ENCODE data around the gene CARD8. TPM values are rescaled to one million over a fixed set of nuclear protein-coding genes. Genes with fewer than 3 reads are reported as not detected.

The CARD8 gene
- total and polyA plus RNA-seq, 2 of the 8 experiments (the other 6 are each of a cell fraction or from before 2014, with no cell fraction given): 8.9 to 24.4 TPM

- Histone ChIP-seq H2AK5ac (ENCODE audit: low read depth, low read length) (no peak overlapping the region), H4K91ac (replicated peaks; ENCODE audit: insufficient read length, low read length) (no peak overlapping the region), H4K8ac (ENCODE audit: extremely low read depth, insufficient read depth, low read length) (no peak overlapping the region), H3K9me3 (ENCODE audit: insufficient read depth in 2 of 2, low read depth in 1 of 2, low read length in 1 of 2) (no peaks in the 10 kb centered on the region), H2BK15ac (ENCODE audit: low read length) (no peak overlapping the region), H3K79me1 (ENCODE audit: low read depth, low read length) (peaks cover 2% of the 10 kb centered on the region; the same call in 1 of the 2 replicates), H2AFZ (ENCODE audit: low read length) (no peak overlapping the region), H3K27me3 (replicated peaks in 1 of 4; ENCODE audit: control insufficient read depth in 3 of 4, extremely low read depth in 1 of 4, insufficient read depth in 3 of 4, low read length in 3 of 4) (no peaks in the 10 kb centered on the region), H3K79me2 (ENCODE audit: control insufficient read depth in 1 of 2, insufficient read depth in 2 of 2, low read length in 2 of 2) (peaks cover 0 to 9% of the 10 kb centered on the region in 2 experiments; a peak in 2 of 4 replicates), H3K4me2 (ENCODE audit: insufficient read depth in 1 of 2, low read depth in 2 of 2, low read length in 2 of 2) (no peak overlapping the region), H3K9ac (replicated peaks in 1 of 4; ENCODE audit: extremely low read depth in 1 of 4, low read depth in 3 of 4, low read length in 3 of 4) (no peak overlapping the region), H2BK12ac (ENCODE audit: low read depth, low read length) (no peak overlapping the region), H3K56ac (replicated peaks; ENCODE audit: insufficient read length, low read depth, low read length) (no peak overlapping the region), H3K23me2 (ENCODE audit: low read depth, low read length) (peaks cover 11% of the 10 kb centered on the region), H3K4me1 (replicated peaks in 1 of 4; ENCODE audit: control insufficient read depth in 3 of 4, insufficient read depth in 4 of 4, low read length in 3 of 4) (peaks cover 0 to 7% (median 4%) of the 10 kb centered on the region in 4 experiments; a peak in 5 of 7 replicates), H3K18ac (ENCODE audit: extremely low read depth, low read length) (no peak overlapping the region), H3K36me3 (ENCODE audit: control insufficient read depth in 2 of 4, insufficient read depth in 4 of 4, low read length in 3 of 4) (peaks cover 2 to 22% (median 17%) of the 10 kb centered on the region in 4 experiments), H3K14ac (ENCODE audit: insufficient read length) (no peak overlapping the region), H2BK120ac (replicated peaks; ENCODE audit: low read depth, low read length) (no peak overlapping the region), H3K4ac (replicated peaks; ENCODE audit: insufficient read length, low read depth, low read length) (no peak overlapping the region), H3K23ac (ENCODE audit: insufficient read length) (no peak overlapping the region), H3K27ac (ENCODE audit: low read depth, low read length) (no peak overlapping the region), H4K20me1 (replicated peaks in 1 of 2; ENCODE audit: control insufficient read depth in 1 of 2, insufficient read depth in 2 of 2, low read length in 2 of 2) (peaks cover 0 to 2% of the 10 kb centered on the region in 2 experiments), H4K5ac (ENCODE audit: insufficient read length, low read depth, low read length) (no peak overlapping the region), H2BK5ac (ENCODE audit: low read depth, low read length) (no peak overlapping the region), H2BK20ac (ENCODE audit: low read length) (no peak overlapping the region), H3K4me3 (ENCODE audit: extremely low read depth in 1 of 4, insufficient read depth in 2 of 4, low read depth in 3 of 4, low read length in 4 of 4) (no peak overlapping the region)
- ChIA-PET CTCF (ENCODE audit: partially characterized antibody) (interaction anchor here (2.2 to 2.4 kb wide), 2 partner anchors 16 to 20 kb away, joined by 10 to 11 read pairs; no protein-coding TSS in a partner anchor), POLR2A (ENCODE audit: partially characterized antibody) (interaction anchor here (0.6 to 1.4 kb wide), 2 partner anchors 15 to 103 kb away, joined by 3 read pairs; no protein-coding TSS in a partner anchor)
- no peak for TF ChIP-seq CREB1 (IDR thresholded peaks at IDR 0.05)
- no peak for TF ChIP-seq ASH2L (IDR thresholded peaks at IDR 0.05; ENCODE audit: low read length)
- no peak for TF ChIP-seq JUN (IDR thresholded peaks at IDR 0.05; ENCODE audit: low read depth, low read length)
- FAIRE-seq (no peak), DNase-seq (ENCODE audit: low read depth in 1 of 2, low spot score in 2 of 2) (no peak)
- WGBS, 2 experiments (ENCODE audit: extremely low coverage in 1 of 2, insufficient coverage in 1 of 2, insufficient read length in 1 of 2, insufficient replicate concordance in 2 of 2, low coverage in 1 of 2, low lambda C conversion rate in 2 of 2, missing lambda C conversion rate in 1 of 2): 81% methylated on average over 6 of the region's 6 CpGs; no CpG with 5 or more reads in 1 of the 2 experiments
Observed at GRCh38 chr19:48174445-48175030, 81.2 kb downstream of the CARD8 start.

Data from H1 (cell line).